AG04449 (cell line): ENCODE measurements around the gene ATP10A.

Experiments used
- CTCF ChIA-PET: fragments of 350-600 bp; formaldehyde crosslinking; extraction: SDS; loops from one replicate; lab custom pipeline; 2021; ENCODE audit warnings: antibody characterized with exemption; lab: Yijun Ruan, JAX
- POLR2A ChIA-PET: fragments of 400-600, 350-600 bp; formaldehyde crosslinking; extraction: SDS; loops from one replicate; lab custom pipeline; 2020; ENCODE audit warnings: antibody characterized with exemption, inconsistent platforms; lab: Yijun Ruan, JAX
- DNase-seq: peaks from one replicate; pipeline ENCODE4 v3.0.0-alpha.2; 2010; ENCODE audit warnings: low read depth, low spot score
- H3K4me3 ChIP-seq: 2 replicates; pipeline ENCODE4 v1.5.1; 2011; ENCODE audit warnings: low read depth, mild to moderate bottlenecking, control low read depth, low read length
- CTCF ChIP-seq: IDR thresholded peaks from one replicate; pipeline ENCODE4 v1.5.1; 2011; ENCODE audit warnings: mild to moderate bottlenecking, moderate library complexity, low read length, control low read depth, inconsistent platforms; ENCODE audit not compliant: insufficient read depth; ENCODE audit errors: missing control alignments

ATP10A gene

GRCh38 chr15:25635191-25635590 lies 227.9 kb downstream of the ATP10A start:
- CTCF ChIA-PET, result no interaction called here
- no peak for DNase-seq
- TF ChIP-seq CTCF, result no peak
- H3K4me3 ChIP-seq, result no peak overlapping the region
- POLR2A ChIA-PET, result no interaction called here

- H3K4me3 ChIP-seq, result no peak overlapping the region
- ChIA-PET POLR2A (no interaction called here), CTCF (no interaction called here)
- DNase-seq, result no peak
- TF ChIP-seq CTCF, result no peak
Observed at GRCh38 chr15:25633862-25634261, 229.3 kb downstream of the ATP10A start.

- POLR2A ChIA-PET, result no interaction called here
- no peak overlapping the region for H3K4me3 ChIP-seq
- TF ChIP-seq CTCF, result no peak
- CTCF ChIA-PET, result no interaction called here
- no peak for DNase-seq
Observed at GRCh38 chr15:25631971-25632370, 231.2 kb downstream of the ATP10A start.
